Endothelial cell of umbilical vein (primary cell): ENCODE measurements around the gene HADH. TPM values are rescaled to one million over a fixed set of nuclear protein-coding genes. Genes with fewer than 3 reads are reported as not detected.

Source experiments
- BruUV-seq: library from RNA; stranded (reverse); fragments of 400-500 nt; replicated peaks from 2 replicates; lab custom pipeline; 2021; lab: Mats Ljungman, UMichigan
- CTCF ChIA-PET: fragments of 300-600, 350-600 bp; sonication (Branson Sonifier 250); formaldehyde crosslinking; loops from one replicate; lab custom pipeline; 2021; ENCODE audit warnings: antibody characterized with exemption, inconsistent platforms; lab: Charles Lee
- POLR2A ChIA-PET: fragments of 300-600, 350-600 bp; sonication (Branson Sonifier 250); formaldehyde crosslinking; loops from one replicate; lab custom pipeline; 2021; ENCODE audit warnings: antibody characterized with exemption, inconsistent platforms; lab: Charles Lee
- DNase-seq: peaks from one replicate; pipeline ENCODE4 v3.0.0-alpha.2; 2011; ENCODE audit warnings: low read depth, low spot score
- FAIRE-seq: peaks from 2 replicates; lab custom pipeline; 2011; peaks lifted over from hg19 to GRCh38; lab: Jason Lieb, UNC
- H2AFZ ChIP-seq: 2 replicates; pipeline ENCODE4 v1.6.0; 2012; ENCODE audit warnings: low read depth, low read length, control low read depth, inconsistent platforms
- H3K27ac ChIP-seq: 2 replicates; pipeline ENCODE4 v1.5.1; 2011; ENCODE audit warnings: low read depth, mild to moderate bottlenecking, control low read depth, low read length, moderate library complexity; ENCODE audit not compliant: insufficient read depth
- H3K27me3 ChIP-seq, 2 experiments: 2 replicates each; pipeline versions ENCODE4 v1.6.0 to v1.6.1; 2011; ENCODE audit warnings: low read length in 2 of 2, mixed read lengths in 1 of 2; ENCODE audit not compliant: control insufficient read depth in 2 of 2, insufficient read depth in 2 of 2
- H3K36me3 ChIP-seq, 2 experiments: 2 replicates in 1 of 2; 3 replicates in 1 of 2; pipeline ENCODE4 v1.5.1; 2011; ENCODE audit warnings: low read length in 2 of 2, mild to moderate bottlenecking in 1 of 2, moderate library complexity in 1 of 2; ENCODE audit not compliant: control insufficient read depth in 2 of 2, insufficient read depth in 2 of 2; ENCODE audit errors: extremely low read depth in 1 of 2
- H3K4me1 ChIP-seq: 3 replicates; pipeline ENCODE4 v1.5.1; 2011; ENCODE audit warnings: mild to moderate bottlenecking, low read length; ENCODE audit not compliant: control insufficient read depth, insufficient read depth; ENCODE audit errors: extremely low read depth
- H3K4me2 ChIP-seq: 2 replicates; pipeline ENCODE4 v1.6.1; 2011; ENCODE audit warnings: low read length, control low read depth, mixed read lengths; ENCODE audit not compliant: insufficient read depth
- H3K4me3 ChIP-seq, 3 experiments: fragments of 200-600 bp in 1 of 3; sonication (generic), shearing (Covaris generic) in 1 of 3; replicated peaks in 1 of 3; 2 replicates each; pipeline ENCODE4 v1.5.1; 2011 to 2016; ENCODE audit warnings: control low read depth in 3 of 3, low read length in 3 of 3, mild to moderate bottlenecking in 2 of 3, inconsistent platforms in 1 of 3, low read depth in 1 of 3, moderate library complexity in 1 of 3; ENCODE audit not compliant: insufficient read depth in 1 of 3
- H3K79me2 ChIP-seq: 2 replicates; pipeline ENCODE4 v1.6.0; 2012; ENCODE audit warnings: low read length, inconsistent platforms; ENCODE audit not compliant: control insufficient read depth, insufficient read depth
- H3K9ac ChIP-seq: replicated peaks from 2 replicates; pipeline ENCODE3; 2011; ENCODE audit warnings: low read length, control low read depth; ENCODE audit not compliant: insufficient read depth; ENCODE audit errors: extremely low read depth
- H3K9me1 ChIP-seq: replicated peaks from 3 replicates; pipeline ENCODE4 v1.6.0; 2011; ENCODE audit warnings: mild to moderate bottlenecking, low read length; ENCODE audit not compliant: control insufficient read depth, insufficient read depth; ENCODE audit errors: extremely low read depth
- H3K9me3 ChIP-seq: replicated peaks from 2 replicates; pipeline ENCODE4 v1.5.1; 2012; ENCODE audit warnings: low read length, inconsistent platforms; ENCODE audit not compliant: control insufficient read depth, insufficient read depth
- H4K20me1 ChIP-seq: replicated peaks from 2 replicates; pipeline ENCODE3; 2011; ENCODE audit warnings: mild to moderate bottlenecking, low read length; ENCODE audit not compliant: control insufficient read depth, insufficient read depth; ENCODE audit errors: extremely low read depth
- CTCF ChIP-seq, 2 donors: IDR thresholded peaks; 1 replicate in 1 of 2; 2 replicates in 1 of 2; pipeline ENCODE4 v1.5.1; 2011; ENCODE audit warnings: low read length in 2 of 2, mild to moderate bottlenecking in 2 of 2, moderate library complexity in 2 of 2, control low read depth in 1 of 2, inconsistent platforms in 1 of 2, low read depth in 1 of 2; ENCODE audit not compliant: insufficient read depth in 1 of 2; ENCODE audit errors: extremely low read depth in 1 of 2
- EZH2 ChIP-seq: IDR thresholded peaks from 2 replicates; pipeline ENCODE4 v1.6.1; 2012; ENCODE audit warnings: borderline replicate concordance, low read depth, mild to moderate bottlenecking, moderate library complexity, low read length, inconsistent platforms; ENCODE audit not compliant: severe bottlenecking
- FOS ChIP-seq: IDR thresholded peaks from 2 replicates; pipeline ENCODE4 v1.6.1; 2011; ENCODE audit warnings: mild to moderate bottlenecking, low read length, moderate library complexity, borderline replicate concordance; ENCODE audit not compliant: insufficient read depth
- GATA2 ChIP-seq: IDR thresholded peaks from 2 replicates; pipeline ENCODE4 v1.7.0; 2011; ENCODE audit warnings: low read depth, mild to moderate bottlenecking, moderate library complexity, mixed read lengths, low read length; ENCODE audit not compliant: insufficient read length, insufficient read depth
- JUN ChIP-seq: IDR thresholded peaks from 2 replicates; pipeline ENCODE4 v1.6.1; 2011; ENCODE audit warnings: borderline replicate concordance, low read depth; ENCODE audit not compliant: insufficient read length, insufficient read depth
- MAX ChIP-seq: IDR thresholded peaks from 2 replicates; pipeline ENCODE4 v1.6.1; 2011; ENCODE audit not compliant: insufficient read depth, insufficient read length
- MYC ChIP-seq: IDR thresholded peaks from one replicate; pipeline ENCODE4 v1.6.1; 2011; ENCODE audit warnings: mild to moderate bottlenecking, low read depth, low read length
- POLR2A ChIP-seq: IDR thresholded peaks from 2 replicates; pipeline ENCODE4 v1.6.1; 2012; ENCODE audit warnings: low read depth, mild to moderate bottlenecking, control low read depth, low read length
- POLR2AphosphoS5 ChIP-seq: IDR thresholded peaks from 2 replicates; pipeline ENCODE4 v1.6.1; 2012; ENCODE audit warnings: low read depth, mild to moderate bottlenecking, control low read depth, low read length, moderate library complexity; ENCODE audit not compliant: insufficient read depth
- dilution Hi-C: fragments of 300-500 bp; cut with MboI; formaldehyde crosslinking; loops from one replicate; pipeline ENCODE4 v1.15.0; 2019; ENCODE audit warnings: low sequenced_read_pairs; ENCODE audit not compliant: extremely low pct_ligation_motif_present
- intact Hi-C: fragments of 100-400 bp; cut with micrococcal nuclease; formaldehyde crosslinking; loops from one replicate; pipeline ENCODE4 v1.10.0; 2022
- polyA plus RNA-seq, 4 experiments: library from polyadenylated mRNA; depleted of rRNA in 3 of 4; stranded (reverse) in 3 of 4; unstranded in 1 of 4; fragments of >200 nt; gene quantifications; 2 replicates each; pipeline versions ENCODE4 v1.2.1 to v1.2.3, GENCODE V29; 2011 to 2012; ENCODE audit warnings: missing spikeins in 1 of 4
- total RNA-seq: library from RNA; stranded (reverse); gene quantifications from 2 replicates; pipeline ENCODE4 v1.2.3, GENCODE V29; 2021

Gene HADH
- total and polyA plus RNA-seq, 2 donors (not counting 3 experiments of a cell fraction or from before 2014, with no cell fraction given) = 19.2 to 20.3 TPM

- H3K9ac ChIP-seq = no peak overlapping the region
- intact Hi-C loops = no loop called here
- TF ChIP-seq JUN = no peak
- no peak for TF ChIP-seq POLR2AphosphoS5
- TF ChIP-seq MAX = no peak
- no peak for TF ChIP-seq GATA2
- no peak for TF ChIP-seq CTCF (IDR thresholded peaks at IDR 0.05; ENCODE audit: extremely low read depth in 1 of 2, insufficient read depth in 1 of 2, low read depth in 1 of 2, low read length in 2 of 2)
- no peak for TF ChIP-seq POLR2A
- no peak for TF ChIP-seq MYC
- TF ChIP-seq FOS = no peak
- no peak for TF ChIP-seq EZH2
- ChIA-PET POLR2A (no interaction called here), CTCF (interaction anchor here (0.7 to 2.4 kb wide), 3 partner anchors 19 to 559 kb away, joined by 3 to 8 read pairs (median 4); no protein-coding TSS in a partner anchor)
- H2AFZ ChIP-seq = no peak overlapping the region
- no peak for FAIRE-seq
- H4K20me1 ChIP-seq = no peaks in the 10 kb centered on the region
- no peaks in the 10 kb centered on the region for H3K36me3 ChIP-seq
- DNase-seq = no peak
- no peaks in the 10 kb centered on the region for H3K27me3 ChIP-seq
- H3K4me2 ChIP-seq = no peak overlapping the region
- no peaks in the 10 kb centered on the region for H3K4me1 ChIP-seq
- dilution Hi-C loops = no loop called here
- no peak overlapping the region for H3K27ac ChIP-seq
- H3K4me3 ChIP-seq = no peak overlapping the region
- no peaks in the 10 kb centered on the region for H3K79me2 ChIP-seq
- H3K9me1 ChIP-seq = no peaks in the 10 kb centered on the region
- no peaks in the 10 kb centered on the region for H3K9me3 ChIP-seq
- BruUV-seq = no TSS peak
Observed at GRCh38 chr4:108013327-108013726, 23.6 kb downstream of the HADH start.
